Endothelial cell of umbilical vein (primary cell): ENCODE data around the gene MOB3B. TPM values are rescaled to one million over a fixed set of nuclear protein-coding genes. Genes with fewer than 3 reads are reported as not detected.

Experiments
- BruUV-seq: library from RNA; stranded (reverse); fragments of 400-500 nt; replicated peaks from 2 replicates; lab custom pipeline; 2021; lab: Mats Ljungman, UMichigan
- CTCF ChIA-PET: fragments of 300-600, 350-600 bp; sonication (Branson Sonifier 250); formaldehyde crosslinking; loops from one replicate; lab custom pipeline; 2021; ENCODE audit warnings: antibody characterized with exemption, inconsistent platforms; lab: Charles Lee
- POLR2A ChIA-PET: fragments of 300-600, 350-600 bp; sonication (Branson Sonifier 250); formaldehyde crosslinking; loops from one replicate; lab custom pipeline; 2021; ENCODE audit warnings: antibody characterized with exemption, inconsistent platforms; lab: Charles Lee
- DNase-seq: peaks from one replicate; pipeline ENCODE4 v3.0.0-alpha.2; 2011; ENCODE audit warnings: low read depth, low spot score
- FAIRE-seq: peaks from 2 replicates; lab custom pipeline; 2011; peaks lifted over from hg19 to GRCh38; lab: Jason Lieb, UNC
- H2AFZ ChIP-seq: 2 replicates; pipeline ENCODE4 v1.6.0; 2012; ENCODE audit warnings: low read depth, low read length, control low read depth, inconsistent platforms
- H3K27ac ChIP-seq: 2 replicates; pipeline ENCODE4 v1.5.1; 2011; ENCODE audit warnings: low read depth, mild to moderate bottlenecking, control low read depth, low read length, moderate library complexity; ENCODE audit not compliant: insufficient read depth
- H3K27me3 ChIP-seq, 2 experiments: 2 replicates each; pipeline versions ENCODE4 v1.6.0 to v1.6.1; 2011; ENCODE audit warnings: low read length in 2 of 2, mixed read lengths in 1 of 2; ENCODE audit not compliant: control insufficient read depth in 2 of 2, insufficient read depth in 2 of 2
- H3K36me3 ChIP-seq, 2 experiments: 2 replicates in 1 of 2; 3 replicates in 1 of 2; pipeline ENCODE4 v1.5.1; 2011; ENCODE audit warnings: low read length in 2 of 2, mild to moderate bottlenecking in 1 of 2, moderate library complexity in 1 of 2; ENCODE audit not compliant: control insufficient read depth in 2 of 2, insufficient read depth in 2 of 2; ENCODE audit errors: extremely low read depth in 1 of 2
- H3K4me1 ChIP-seq: 3 replicates; pipeline ENCODE4 v1.5.1; 2011; ENCODE audit warnings: mild to moderate bottlenecking, low read length; ENCODE audit not compliant: control insufficient read depth, insufficient read depth; ENCODE audit errors: extremely low read depth
- H3K4me2 ChIP-seq: 2 replicates; pipeline ENCODE4 v1.6.1; 2011; ENCODE audit warnings: low read length, control low read depth, mixed read lengths; ENCODE audit not compliant: insufficient read depth
- H3K4me3 ChIP-seq, 3 experiments: fragments of 200-600 bp in 1 of 3; sonication (generic), shearing (Covaris generic) in 1 of 3; replicated peaks in 1 of 3; 2 replicates each; pipeline ENCODE4 v1.5.1; 2011 to 2016; ENCODE audit warnings: control low read depth in 3 of 3, low read length in 3 of 3, mild to moderate bottlenecking in 2 of 3, inconsistent platforms in 1 of 3, low read depth in 1 of 3, moderate library complexity in 1 of 3; ENCODE audit not compliant: insufficient read depth in 1 of 3
- H3K79me2 ChIP-seq: 2 replicates; pipeline ENCODE4 v1.6.0; 2012; ENCODE audit warnings: low read length, inconsistent platforms; ENCODE audit not compliant: control insufficient read depth, insufficient read depth
- H3K9ac ChIP-seq: replicated peaks from 2 replicates; pipeline ENCODE3; 2011; ENCODE audit warnings: low read length, control low read depth; ENCODE audit not compliant: insufficient read depth; ENCODE audit errors: extremely low read depth
- H3K9me1 ChIP-seq: replicated peaks from 3 replicates; pipeline ENCODE4 v1.6.0; 2011; ENCODE audit warnings: mild to moderate bottlenecking, low read length; ENCODE audit not compliant: control insufficient read depth, insufficient read depth; ENCODE audit errors: extremely low read depth
- H3K9me3 ChIP-seq: replicated peaks from 2 replicates; pipeline ENCODE4 v1.5.1; 2012; ENCODE audit warnings: low read length, inconsistent platforms; ENCODE audit not compliant: control insufficient read depth, insufficient read depth
- H4K20me1 ChIP-seq: replicated peaks from 2 replicates; pipeline ENCODE3; 2011; ENCODE audit warnings: mild to moderate bottlenecking, low read length; ENCODE audit not compliant: control insufficient read depth, insufficient read depth; ENCODE audit errors: extremely low read depth
- CTCF ChIP-seq, 2 donors: IDR thresholded peaks; 1 replicate in 1 of 2; 2 replicates in 1 of 2; pipeline ENCODE4 v1.5.1; 2011; ENCODE audit warnings: low read length in 2 of 2, mild to moderate bottlenecking in 2 of 2, moderate library complexity in 2 of 2, control low read depth in 1 of 2, inconsistent platforms in 1 of 2, low read depth in 1 of 2; ENCODE audit not compliant: insufficient read depth in 1 of 2; ENCODE audit errors: extremely low read depth in 1 of 2
- EZH2 ChIP-seq: IDR thresholded peaks from 2 replicates; pipeline ENCODE4 v1.6.1; 2012; ENCODE audit warnings: borderline replicate concordance, low read depth, mild to moderate bottlenecking, moderate library complexity, low read length, inconsistent platforms; ENCODE audit not compliant: severe bottlenecking
- FOS ChIP-seq: IDR thresholded peaks from 2 replicates; pipeline ENCODE4 v1.6.1; 2011; ENCODE audit warnings: mild to moderate bottlenecking, low read length, moderate library complexity, borderline replicate concordance; ENCODE audit not compliant: insufficient read depth
- GATA2 ChIP-seq: IDR thresholded peaks from 2 replicates; pipeline ENCODE4 v1.7.0; 2011; ENCODE audit warnings: low read depth, mild to moderate bottlenecking, moderate library complexity, mixed read lengths, low read length; ENCODE audit not compliant: insufficient read length, insufficient read depth
- JUN ChIP-seq: IDR thresholded peaks from 2 replicates; pipeline ENCODE4 v1.6.1; 2011; ENCODE audit warnings: borderline replicate concordance, low read depth; ENCODE audit not compliant: insufficient read length, insufficient read depth
- MAX ChIP-seq: IDR thresholded peaks from 2 replicates; pipeline ENCODE4 v1.6.1; 2011; ENCODE audit not compliant: insufficient read depth, insufficient read length
- MYC ChIP-seq: IDR thresholded peaks from one replicate; pipeline ENCODE4 v1.6.1; 2011; ENCODE audit warnings: mild to moderate bottlenecking, low read depth, low read length
- dilution Hi-C: fragments of 300-500 bp; cut with MboI; formaldehyde crosslinking; loops from one replicate; pipeline ENCODE4 v1.15.0; 2019; ENCODE audit warnings: low sequenced_read_pairs; ENCODE audit not compliant: extremely low pct_ligation_motif_present
- intact Hi-C: fragments of 100-400 bp; cut with micrococcal nuclease; formaldehyde crosslinking; loops from one replicate; pipeline ENCODE4 v1.10.0; 2022
- polyA plus RNA-seq, 4 experiments: library from polyadenylated mRNA; depleted of rRNA in 3 of 4; stranded (reverse) in 3 of 4; unstranded in 1 of 4; fragments of >200 nt; gene quantifications; 2 replicates each; pipeline versions ENCODE4 v1.2.1 to v1.2.3, GENCODE V29; 2011 to 2012; ENCODE audit warnings: missing spikeins in 1 of 4
- total RNA-seq: library from RNA; stranded (reverse); gene quantifications from 2 replicates; pipeline ENCODE4 v1.2.3, GENCODE V29; 2021

The MOB3B gene
- total and polyA plus RNA-seq, 2 donors (not counting 3 experiments of a cell fraction or from before 2014, with no cell fraction given): 0.03 TPM; not detected in 1

- Histone ChIP-seq H3K4me3 (no peak overlapping the region), H4K20me1 (no peaks in the 10 kb centered on the region), H3K4me1 (no peaks in the 10 kb centered on the region), H3K27me3 (no peaks in the 10 kb centered on the region), H3K36me3 (no peaks in the 10 kb centered on the region), H3K9me1 (no peaks in the 10 kb centered on the region), H3K27ac (no peak overlapping the region), H3K79me2 (no peaks in the 10 kb centered on the region), H3K4me2 (no peak overlapping the region), H3K9me3 (no peaks in the 10 kb centered on the region), H3K9ac (no peak overlapping the region), H2AFZ (no peak overlapping the region)
- ChIA-PET POLR2A (no interaction called here), CTCF (no interaction called here)
- intact Hi-C loops: no loop called here
- FAIRE-seq (no peak), DNase-seq (no peak)
- no peak for TF ChIP-seq CTCF (IDR thresholded peaks at IDR 0.05; ENCODE audit: extremely low read depth in 1 of 2, insufficient read depth in 1 of 2, low read depth in 1 of 2, low read length in 2 of 2)
- TF ChIP-seq GATA2: no peak
- no peak for TF ChIP-seq MAX
- no peak for TF ChIP-seq FOS
- TF ChIP-seq EZH2: no peak
- TF ChIP-seq MYC: no peak
- no peak for TF ChIP-seq JUN
- dilution Hi-C loops: loop anchor here (25.0 kb wide), 1 partner anchor 163 kb away; the partner anchor contains the start of gene IFNK
- no TSS peak for BruUV-seq
Measured at GRCh38 chr9:27349698-27350080, 179.9 kb downstream of the MOB3B start.
